HG02943 (cell line): ENCODE data around the gene INSR.
"Not testable (repeated sequence)": the region's sequence is repeated elsewhere in the genome, so short reads cannot be mapped to it uniquely, and the experiment has no call there.

Experiments used
- ATAC-seq: cut with Tn5 transposase; IDR thresholded peaks from one replicate; pipeline ENCODE4 v1.9.1; 2021; ENCODE audit warnings: mild to moderate bottlenecking, low read depth, moderate library complexity; ENCODE audit not compliant: unreplicated experiment

INSR gene

GRCh38 chr19:7149956-7150705, 144.1 kb downstream of the INSR start:
- no peak for ATAC-seq

DNA sequence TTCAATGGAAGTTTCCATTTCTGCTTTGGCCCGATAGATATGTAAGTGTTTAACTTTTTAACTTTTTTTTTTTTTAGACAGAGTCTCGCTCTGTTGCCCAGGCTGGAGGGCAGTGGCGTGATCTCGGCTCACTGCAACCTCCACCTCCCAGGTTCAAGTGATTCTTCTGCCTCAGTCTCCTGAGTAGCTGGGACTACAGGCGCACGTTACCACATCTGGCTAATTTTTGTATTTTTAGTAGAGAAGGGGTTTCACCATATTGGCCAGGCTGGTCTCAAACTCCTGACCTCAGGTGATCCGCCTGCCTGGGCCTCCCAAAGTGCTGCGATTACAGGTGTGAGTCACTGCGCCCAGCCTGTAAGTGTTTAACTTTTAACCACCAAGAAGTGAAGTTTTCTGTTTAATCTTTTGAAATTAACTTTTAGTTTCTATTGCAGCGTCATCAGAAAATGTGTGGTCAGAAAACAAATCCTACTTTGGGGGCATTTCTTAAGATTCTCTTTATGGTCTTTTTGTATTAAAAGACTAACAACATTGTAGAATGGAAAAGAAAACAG, 147.0 kb downstream of the INSR start:
- ATAC-seq: not testable (repeated sequence)

GRCh38 chr19:7146086-7146485, 148.1 kb downstream of the INSR start:
- not testable (repeated sequence) for ATAC-seq

DNA sequence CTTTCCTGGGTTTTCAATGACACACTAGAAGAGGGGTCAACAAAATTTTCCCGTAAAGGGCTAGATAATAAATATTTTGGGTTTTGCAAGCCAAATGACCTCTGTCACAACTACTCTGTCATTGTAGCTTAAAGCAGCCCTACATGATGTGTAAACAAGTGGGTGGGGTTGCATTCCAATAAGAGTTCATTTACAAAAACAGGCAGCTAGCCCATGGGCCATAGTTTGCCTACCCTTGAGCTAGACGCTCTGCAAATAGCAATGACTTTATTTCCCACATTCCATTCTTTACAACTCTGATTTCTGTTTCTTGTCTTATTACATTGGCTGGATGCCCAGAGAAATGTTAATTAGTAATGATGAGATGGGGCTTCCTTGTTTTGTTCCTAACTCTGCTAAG, 148.7 kb downstream of the INSR start:
- no peak for ATAC-seq

- no peak for ATAC-seq
Measured at GRCh38 chr19:7142771-7143170, 151.4 kb downstream of the INSR start.

GRCh38 chr19:7140137-7140536, 154.1 kb downstream of the INSR start:
- ATAC-seq: no peak

DNA sequence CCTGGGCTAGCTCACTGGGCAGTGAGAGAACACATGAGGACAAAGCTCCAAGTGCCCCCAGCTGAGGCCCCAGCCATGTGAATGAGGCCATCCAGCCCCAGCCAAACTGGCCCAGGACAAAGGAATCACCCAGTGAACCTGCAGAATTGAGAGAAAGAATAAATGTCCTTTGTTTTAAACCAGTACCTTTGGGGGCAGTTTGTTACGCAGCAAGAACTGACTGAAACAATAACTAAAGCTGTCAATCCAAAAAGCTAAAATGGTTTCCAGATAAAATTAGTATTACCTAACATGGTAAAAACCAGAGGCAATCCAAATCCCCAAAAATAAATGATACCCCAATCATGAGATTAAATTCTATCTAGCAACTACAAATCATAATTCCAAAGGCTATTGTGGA, 155.1 kb downstream of the INSR start:
- no peak for ATAC-seq

GRCh38 chr19:7138402-7138801, 155.8 kb downstream of the INSR start:
- no peak for ATAC-seq

DNA sequence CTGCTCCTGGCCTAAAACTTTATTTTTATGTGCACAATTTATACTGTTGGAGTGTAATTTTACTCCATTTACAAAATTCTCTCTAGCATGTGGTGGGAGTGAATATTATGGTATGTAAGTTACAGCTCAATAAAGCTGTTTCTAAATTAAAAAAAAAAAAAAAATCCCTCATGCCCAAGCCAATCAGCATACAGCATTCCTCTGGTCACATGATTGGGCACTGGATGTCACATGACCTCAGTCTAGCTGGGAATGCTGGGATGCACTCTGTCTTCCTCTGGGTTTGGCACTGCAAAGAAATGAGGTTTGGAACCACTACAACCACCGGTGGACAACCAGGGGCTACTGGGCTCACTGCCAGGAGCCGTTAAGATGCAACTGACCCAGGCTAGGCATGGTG, 157.1 kb downstream of the INSR start:
- ATAC-seq: no peak

DNA sequence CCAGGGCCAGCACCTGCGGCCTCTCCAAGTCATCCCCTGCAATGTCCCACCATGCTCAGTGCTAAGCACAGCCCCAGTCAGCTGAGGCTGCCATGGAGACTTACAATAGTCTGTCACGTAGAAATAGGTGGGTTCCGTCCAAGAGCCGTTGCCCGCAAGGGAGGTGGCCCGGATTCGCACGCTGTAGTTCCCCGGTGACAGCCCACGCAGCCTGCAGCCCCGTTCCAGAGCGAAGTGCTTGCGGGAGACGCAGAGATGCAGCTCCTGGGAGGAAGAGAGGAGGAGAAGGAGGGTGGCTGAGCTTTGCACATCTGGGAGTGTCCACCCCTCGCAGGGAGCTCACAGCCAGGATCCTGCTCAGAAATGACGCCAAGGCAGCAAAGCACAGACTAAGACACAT, 162.2 kb downstream of the INSR start:
- ATAC-seq: no peak

- no peak for ATAC-seq
Measured at GRCh38 chr19:7130043-7130442, 164.2 kb downstream of the INSR start.

DNA sequence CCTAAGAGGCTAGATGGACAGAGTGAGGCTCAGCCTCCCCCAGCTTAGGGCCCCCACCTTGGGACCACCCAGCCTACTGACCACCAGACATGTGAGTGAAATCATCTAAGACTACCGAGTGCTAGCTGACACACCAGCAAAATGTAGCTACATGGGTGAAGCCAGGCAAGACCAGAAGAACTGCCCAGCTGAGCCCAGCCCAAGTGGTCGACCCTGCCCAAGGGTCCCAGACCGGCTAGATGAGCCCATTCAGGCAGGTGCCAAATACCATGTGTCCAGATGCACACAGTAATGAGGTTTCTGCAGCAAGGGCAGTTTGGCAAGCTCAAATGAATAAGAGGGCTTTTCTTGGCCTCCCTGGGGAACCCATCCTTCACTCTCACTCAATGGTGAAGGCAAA, 168.1 kb downstream of the INSR start:
- ATAC-seq: no peak

GRCh38 chr19:7125221-7125620, 169.0 kb downstream of the INSR start:
- no peak for ATAC-seq

GRCh38 chr19:7124782-7125181, 169.4 kb downstream of the INSR start:
- no peak for ATAC-seq

DNA sequence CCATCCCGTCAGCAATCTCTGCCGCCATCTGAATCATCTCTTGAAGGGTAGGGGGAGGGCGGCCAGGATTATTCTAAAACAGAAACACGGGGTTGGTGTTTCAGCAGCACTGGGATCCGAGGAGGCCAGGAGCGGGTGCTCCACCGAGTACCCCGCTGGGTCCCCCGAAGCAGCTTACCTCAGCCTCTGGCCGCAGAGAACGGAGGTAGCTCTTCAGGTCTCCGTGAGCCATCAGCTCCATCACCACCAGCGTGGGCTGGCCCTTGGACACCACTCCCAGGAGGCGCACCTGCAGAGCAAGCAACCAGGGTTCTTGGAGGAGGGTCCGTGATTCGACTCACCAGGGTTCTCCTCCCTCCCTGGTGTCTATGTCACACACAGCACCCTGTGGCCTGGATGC, 171.5 kb downstream of the INSR start:
- ATAC-seq: no peak

DNA sequence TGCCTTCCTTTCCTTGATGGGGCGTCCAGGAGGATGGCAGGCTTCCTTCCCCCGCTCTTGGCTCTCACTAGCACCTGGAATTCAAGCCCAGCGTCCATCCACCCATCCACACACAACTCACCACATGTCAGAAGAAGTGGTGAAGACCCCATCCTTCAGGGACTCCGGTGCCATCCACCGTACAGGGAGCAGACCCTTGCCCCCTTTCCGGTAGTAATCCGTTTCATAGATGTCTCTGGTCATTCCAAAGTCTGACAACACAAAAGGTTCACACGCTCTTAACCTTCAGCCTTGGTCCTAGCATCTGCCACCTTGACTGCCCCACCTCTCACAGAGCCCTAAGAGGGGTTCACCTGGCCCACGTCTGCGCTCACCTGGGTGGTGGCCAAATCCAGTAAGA, 173.7 kb downstream of the INSR start:
- no peak for ATAC-seq

DNA sequence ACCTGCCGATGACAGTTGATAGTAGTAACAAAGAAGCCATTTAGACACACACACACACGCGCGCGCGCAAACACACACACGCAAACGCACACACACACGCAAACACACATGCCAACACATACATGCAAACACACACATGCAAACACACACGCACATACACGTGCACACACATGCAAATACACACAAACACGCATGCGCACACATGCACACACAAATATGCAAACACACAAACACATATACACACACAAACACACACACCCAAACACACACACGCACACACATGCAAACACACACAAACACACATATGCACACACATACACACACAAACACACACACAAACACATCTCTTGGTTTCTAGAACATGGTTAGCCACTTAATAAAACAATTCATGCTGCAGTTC, 174.6 kb downstream of the INSR start:
- no peak for ATAC-seq

DNA sequence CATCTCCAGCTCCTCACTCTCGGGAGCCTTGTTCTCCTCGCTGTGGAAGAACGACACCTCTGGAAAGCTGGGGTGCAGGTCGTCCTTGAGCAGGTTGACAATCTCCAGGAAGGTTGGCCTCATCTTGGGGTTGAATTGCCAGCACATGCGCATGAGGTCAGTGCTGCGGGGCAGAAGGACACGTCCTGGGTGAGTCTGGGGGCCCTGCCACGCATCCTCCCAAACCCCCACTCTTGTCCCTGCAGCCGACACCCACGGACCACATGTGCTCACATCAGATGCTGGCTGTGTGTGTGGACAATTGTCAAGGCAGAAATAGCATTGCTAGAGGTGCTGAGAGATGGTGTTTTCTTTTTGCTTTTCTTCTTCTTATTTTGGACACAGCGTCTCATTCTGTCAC, 177.0 kb downstream of the INSR start:
- no peak for ATAC-seq

GRCh38 chr19:7115721-7116120, 178.5 kb downstream of the INSR start:
- ATAC-seq: no peak

- no peak for ATAC-seq
Measured at GRCh38 chr19:7113233-7113632, 181.0 kb downstream of the INSR start.

DNA sequence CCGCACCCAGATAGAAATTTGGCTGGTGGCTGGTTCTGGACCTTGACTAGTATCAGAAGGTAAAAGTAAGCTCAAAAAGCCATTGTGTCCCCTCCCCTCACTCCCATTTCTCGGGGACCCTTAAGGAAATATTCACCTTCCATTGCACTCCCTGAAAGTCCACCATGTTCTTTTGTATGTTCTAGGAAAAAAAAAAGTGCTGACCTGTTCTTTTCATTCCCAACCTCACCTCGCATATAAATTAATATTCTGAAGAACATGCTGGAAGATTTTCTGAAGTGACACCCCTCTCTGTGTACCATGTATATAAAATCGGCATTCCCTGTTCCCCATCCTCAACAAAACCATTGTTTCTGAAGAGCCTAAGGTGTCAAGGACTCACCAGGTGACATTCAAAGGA, 181.5 kb downstream of the INSR start:
- no peak for ATAC-seq

- ATAC-seq: no peak
Measured at GRCh38 chr19:7109678-7110289, 184.4 kb downstream of the INSR start.
